Non-pigmented ciliary epithelial cell (primary cell): Measurements from ENCODE around the gene NUAK1.
"Not testable (repeated sequence)": the region's sequence is repeated elsewhere in the genome, so short reads cannot be mapped to it uniquely, and the experiment has no call there.

Experiments
- DNase-seq: peaks from one replicate; pipeline ENCODE4 v3.0.0-alpha.2; 2010; ENCODE audit warnings: low read depth

Gene NUAK1

GRCh38 chr12:106146987-106147386 lies 8.2 kb upstream of the NUAK1 start:
- no peak for DNase-seq

GRCh38 chr12:106145539-106146447 lies 7.0 kb upstream of the NUAK1 start:
- DNase-seq = no peak

GRCh38 chr12:106144847-106145246 lies 6.1 kb upstream of the NUAK1 start:
- DNase-seq = no peak

- no peak for DNase-seq
Observed at GRCh38 chr12:106142591-106143261, 4.0 kb upstream of the NUAK1 start.

GRCh38 chr12:106141920-106142319 lies 3.2 kb upstream of the NUAK1 start:
- DNase-seq = not testable (repeated sequence)

- DNase-seq = no peak
Observed at GRCh38 chr12:106141452-106141851, 2.7 kb upstream of the NUAK1 start.

- DNase-seq = no peak
Observed at GRCh38 chr12:106141003-106141402, 2.2 kb upstream of the NUAK1 start.

- DNase-seq = no peak
Observed at GRCh38 chr12:106140223-106140986, 1.7 kb upstream of the NUAK1 start.

- DNase-seq = no peak
Observed at GRCh38 chr12:106139422-106140171, 843 bp upstream of the NUAK1 start.

GRCh38 chr12:106138357-106138632 lies 459 bp downstream of the NUAK1 start:
- DNase-seq = no peak

- no peak for DNase-seq
Observed at GRCh38 chr12:106137530-106138356, 1.0 kb downstream of the NUAK1 start.

GRCh38 chr12:106136263-106136662 lies 2.5 kb downstream of the NUAK1 start:
- DNase-seq = peak; percentile 63

- DNase-seq = no peak
Observed at GRCh38 chr12:106135781-106136180, 3.0 kb downstream of the NUAK1 start.

- no peak for DNase-seq
Observed at GRCh38 chr12:106135075-106135474, 3.7 kb downstream of the NUAK1 start.

- no peak for DNase-seq
Observed at GRCh38 chr12:106134294-106134949, 4.3 kb downstream of the NUAK1 start.

- DNase-seq = no peak
Observed at GRCh38 chr12:106133136-106134087, 5.3 kb downstream of the NUAK1 start.

- no peak for DNase-seq
Observed at GRCh38 chr12:106132175-106133135, 6.3 kb downstream of the NUAK1 start.

- no peak for DNase-seq
Observed at GRCh38 chr12:106131676-106132075, 7.1 kb downstream of the NUAK1 start.
